ENCODE data around the gene SLC39A3.

Gene SLC39A3

DNA sequence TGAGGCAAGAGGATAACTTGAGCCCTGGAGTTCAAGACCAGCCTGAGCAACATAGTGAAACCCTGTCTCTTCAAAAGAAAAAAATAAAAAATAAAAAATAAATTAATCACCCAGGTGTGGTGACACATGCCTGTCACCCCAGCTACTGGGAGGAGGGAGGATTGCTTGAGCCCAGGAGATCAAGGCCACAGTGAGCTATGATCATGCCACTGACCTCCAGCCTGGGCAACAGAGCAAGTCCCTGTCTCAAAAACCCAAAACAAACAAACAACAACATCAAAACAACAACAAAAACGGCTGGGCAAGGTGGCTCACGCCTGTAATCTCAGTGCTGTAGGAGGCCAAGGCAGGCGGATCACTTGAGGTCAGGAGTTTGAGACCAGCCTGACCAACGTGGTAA, 4.3 kb upstream of the SLC39A3 start:
- no peak for DNase-seq

DNA sequence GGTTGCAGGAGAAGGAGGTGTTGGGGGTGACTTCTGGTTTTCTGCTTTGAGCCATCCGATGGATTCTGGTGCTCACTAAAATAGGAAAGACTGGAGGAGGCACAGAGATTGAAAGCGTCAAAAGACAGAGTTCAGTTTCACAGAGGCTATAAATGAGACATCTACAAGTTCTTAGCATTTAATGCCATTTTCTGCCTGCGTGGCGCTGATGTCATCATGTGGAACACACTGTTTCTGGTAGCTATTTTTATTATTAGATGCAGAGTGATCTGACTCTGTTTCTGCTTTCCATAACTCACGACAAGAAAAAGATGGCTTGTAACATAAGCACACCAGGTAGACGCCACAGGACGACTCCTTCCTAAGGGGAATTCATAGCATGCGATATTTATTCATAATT, 3.3 kb upstream of the SLC39A3 start:
- no peak for DNase-seq

DNA sequence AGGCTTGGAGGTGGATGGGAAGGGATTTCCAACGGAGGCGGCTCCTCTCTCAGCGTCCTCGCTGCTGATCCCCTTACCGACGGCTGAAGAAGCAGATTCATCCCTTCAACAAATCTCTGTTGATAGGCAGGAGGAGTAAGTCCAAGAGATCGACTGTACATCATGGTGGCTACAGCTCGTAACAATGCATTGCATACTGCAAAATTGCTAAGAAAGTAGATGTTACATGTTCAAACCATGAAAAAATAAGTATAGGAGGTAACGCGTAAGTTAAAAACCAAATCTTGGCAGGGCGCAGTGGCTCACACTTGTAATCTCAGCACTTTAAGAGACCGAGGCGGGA, 468 bp upstream of the SLC39A3 start:
- no peak for DNase-seq

DNA sequence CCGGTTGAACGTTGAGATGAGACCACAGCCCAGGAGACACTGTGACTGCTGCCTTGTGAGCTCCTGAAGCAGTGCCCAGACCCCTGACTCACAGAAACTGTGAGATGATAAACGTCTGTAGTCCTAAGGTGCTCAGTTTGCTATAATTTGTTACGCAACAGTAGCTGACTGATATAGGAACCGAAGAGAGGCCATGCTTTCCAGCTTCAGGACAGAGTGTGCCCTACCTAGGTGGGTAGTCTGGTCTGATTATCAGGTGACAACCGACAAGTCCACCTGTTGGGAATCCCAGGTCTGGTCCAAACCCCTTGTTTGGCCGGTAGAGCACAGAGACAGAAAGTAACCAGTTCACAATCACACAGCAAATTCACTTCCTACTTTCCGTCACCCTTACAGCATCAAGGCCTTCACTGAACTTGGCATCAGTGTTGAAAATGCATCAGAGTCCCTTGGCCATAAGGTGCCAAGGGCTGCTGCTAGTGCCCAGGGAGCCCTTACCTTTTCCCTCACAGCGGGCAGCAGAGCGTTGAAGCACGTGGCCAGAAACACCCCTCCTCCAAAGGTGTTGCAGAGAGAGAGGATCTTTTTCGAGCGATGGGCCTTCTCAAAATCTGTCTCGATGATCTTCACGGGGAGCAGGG, 3.1 kb downstream of the SLC39A3 start:
- DNase-seq: no peak

DNA sequence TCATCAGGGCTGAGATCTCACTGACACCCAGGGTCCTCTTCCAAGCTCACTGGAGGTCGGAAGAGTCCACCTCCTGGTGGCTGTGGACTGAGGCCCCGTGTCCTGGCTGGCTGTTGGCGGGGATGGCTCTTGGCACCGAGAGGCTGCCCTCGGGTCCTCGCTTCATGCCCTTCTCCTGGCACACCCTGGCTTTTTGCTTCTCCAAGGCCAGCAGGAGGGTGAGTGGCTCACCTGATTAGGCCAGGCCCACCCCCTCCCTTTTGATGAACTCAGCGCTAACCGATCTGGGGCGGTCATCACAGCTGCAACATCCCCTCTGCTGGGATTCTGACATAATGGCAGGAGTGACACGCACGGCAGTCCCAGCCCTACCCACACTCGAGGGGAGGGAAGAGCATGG, 4.4 kb downstream of the SLC39A3 start:
- DNase-seq: no peak

DNA sequence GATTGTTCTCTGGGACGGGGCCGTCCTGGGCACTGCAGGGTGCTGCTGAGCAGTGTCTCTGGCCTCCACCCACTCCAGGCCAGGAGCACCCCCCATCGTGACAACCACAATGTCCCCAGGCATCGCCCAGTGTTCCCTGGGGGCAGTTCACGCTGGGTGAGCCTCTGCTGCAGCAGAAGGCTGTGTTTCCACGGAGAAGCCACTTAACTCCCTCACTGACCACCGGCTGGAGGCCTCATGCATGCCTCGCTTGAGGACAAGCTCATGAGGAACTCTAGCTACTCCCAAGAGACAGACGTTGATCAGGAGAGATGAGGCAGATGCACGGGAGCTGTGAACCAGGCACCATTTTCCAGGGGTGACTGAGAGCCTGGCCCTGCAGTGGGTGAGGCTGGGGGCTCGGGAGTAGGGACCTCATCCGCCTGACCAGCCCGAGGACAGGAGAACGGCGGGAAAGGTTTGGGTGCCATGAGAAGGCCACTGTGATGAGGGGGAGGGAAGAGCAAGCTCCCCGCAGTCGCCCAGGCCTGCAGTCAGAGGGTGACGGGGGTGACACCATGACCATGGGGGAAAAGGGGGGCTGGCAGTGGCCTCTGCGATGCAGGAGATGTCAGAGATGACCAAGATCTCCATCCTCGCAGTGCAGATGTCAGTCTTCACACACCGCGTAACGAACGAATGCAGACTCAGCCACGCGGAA, 5.1 kb downstream of the SLC39A3 start:
- DNase-seq: no peak

DNA sequence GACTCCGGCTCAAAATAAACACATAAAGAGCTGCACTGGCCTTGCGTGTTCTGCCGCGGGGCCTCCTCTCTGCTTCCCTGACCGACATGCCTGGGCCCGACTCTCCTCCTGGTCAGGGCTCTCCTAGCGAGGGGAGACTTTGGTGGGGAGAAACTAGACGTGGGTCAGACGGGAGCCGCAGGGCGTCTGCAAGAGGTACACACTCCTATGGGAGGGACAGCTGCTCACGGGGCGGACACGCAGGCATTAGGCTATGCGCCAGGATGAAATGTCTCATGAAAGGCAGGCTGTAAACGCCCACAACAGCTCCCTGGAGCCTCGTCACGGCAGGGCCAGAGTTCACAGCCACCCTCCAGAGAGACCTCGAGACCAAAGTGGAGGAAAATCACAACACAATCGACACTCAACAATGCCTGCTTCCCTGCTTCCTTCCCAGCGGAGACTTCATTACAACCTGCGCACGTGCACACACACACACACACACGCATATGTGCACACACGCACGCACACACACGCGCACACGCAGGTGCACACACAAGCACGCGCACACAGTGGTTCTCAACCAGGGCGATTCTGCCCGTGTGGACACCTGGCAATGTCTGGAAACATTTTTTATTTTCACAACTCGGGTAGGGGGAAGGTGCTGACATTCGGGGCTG, 5.8 kb downstream of the SLC39A3 start:
- no peak for DNase-seq

DNA sequence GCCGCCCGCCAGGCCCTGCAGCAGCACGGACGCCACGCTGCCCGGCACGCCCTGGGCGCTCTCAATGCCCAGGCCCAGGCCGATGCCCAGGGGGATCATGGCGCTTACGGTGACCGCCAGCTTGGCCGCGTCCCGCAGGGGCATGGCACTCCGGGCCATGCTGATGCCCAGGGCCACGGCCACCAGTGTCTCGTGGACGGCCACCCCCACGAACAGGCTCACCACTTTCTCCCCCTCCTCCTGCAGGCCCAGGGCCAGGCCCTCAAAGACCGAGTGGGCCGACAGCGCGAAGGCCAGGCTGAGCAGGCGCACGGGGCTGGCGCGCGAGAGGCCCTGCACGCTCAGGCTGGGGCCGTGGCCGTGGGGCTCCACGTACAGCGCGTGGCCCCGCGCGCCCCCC, 6.9 kb downstream of the SLC39A3 start:
- DNase-seq: no peak

DNA sequence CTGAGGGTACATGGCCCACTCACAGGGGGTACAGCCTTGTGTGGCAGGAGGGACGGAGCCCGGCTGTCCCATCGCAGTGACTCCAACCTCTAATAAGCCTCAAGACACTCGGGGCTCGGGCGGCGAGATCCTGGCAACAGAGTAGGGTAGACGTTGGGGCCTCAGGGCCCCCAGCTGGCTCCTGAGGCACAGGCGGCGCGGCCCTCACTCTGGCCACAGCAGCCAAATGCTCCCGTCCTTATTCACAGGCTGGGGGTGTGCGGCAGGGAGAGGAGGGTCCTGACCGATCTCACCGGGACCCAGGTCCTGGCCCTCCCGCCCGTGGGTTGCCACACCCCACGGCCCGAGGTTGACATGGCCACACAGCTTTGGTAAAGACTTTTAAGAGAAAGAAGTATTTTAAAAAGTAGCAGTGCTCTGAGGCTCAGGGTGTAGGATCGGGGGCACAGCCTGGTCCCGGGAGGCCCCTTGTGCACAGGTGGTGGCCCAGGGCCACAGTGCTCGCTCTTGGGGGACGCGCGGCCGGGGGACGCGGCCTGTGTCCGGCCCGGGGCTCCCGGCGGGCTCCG, 7.6 kb downstream of the SLC39A3 start:
- DNase-seq: no peak

DNA sequence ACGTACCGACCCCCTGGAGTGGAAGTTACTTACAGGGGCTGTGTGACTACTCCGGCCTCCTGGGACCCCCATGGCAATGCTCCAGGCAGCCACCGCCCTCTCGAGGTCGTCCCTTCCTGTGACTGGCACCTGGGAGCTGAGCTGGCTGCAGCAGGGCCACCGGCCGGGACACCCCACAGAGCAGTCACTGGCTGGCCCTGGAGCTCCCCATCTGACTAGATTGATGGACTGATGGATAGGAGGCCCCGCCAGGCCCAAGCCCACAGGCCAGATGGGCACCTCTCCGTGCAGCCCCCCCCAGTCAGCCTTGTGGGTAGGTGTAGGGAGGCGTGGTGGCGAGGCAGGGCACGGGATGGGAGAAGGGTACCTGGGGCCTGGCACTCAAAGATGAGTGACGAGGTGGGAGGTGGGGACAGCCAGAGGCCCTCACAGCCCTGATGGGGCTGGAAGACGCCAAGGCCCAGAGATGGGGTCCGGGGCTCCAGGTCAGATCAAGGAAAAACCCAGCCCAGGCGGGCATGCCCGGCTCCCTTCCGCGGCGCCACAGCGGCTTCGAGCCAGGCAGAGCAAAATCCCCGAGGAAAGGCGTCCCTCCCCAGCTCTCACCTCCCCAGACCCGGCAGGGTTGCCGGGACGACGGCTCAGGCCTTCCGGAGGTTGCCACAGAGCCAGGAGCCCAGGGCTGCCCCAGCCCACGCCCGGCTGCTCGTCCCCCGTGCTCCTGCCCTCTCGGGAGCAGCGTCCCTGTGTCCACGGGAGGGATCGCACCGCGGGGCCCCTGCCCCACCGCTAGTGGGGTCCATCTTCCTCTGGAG, 8.4 kb downstream of the SLC39A3 start:
- no peak for DNase-seq

DNA sequence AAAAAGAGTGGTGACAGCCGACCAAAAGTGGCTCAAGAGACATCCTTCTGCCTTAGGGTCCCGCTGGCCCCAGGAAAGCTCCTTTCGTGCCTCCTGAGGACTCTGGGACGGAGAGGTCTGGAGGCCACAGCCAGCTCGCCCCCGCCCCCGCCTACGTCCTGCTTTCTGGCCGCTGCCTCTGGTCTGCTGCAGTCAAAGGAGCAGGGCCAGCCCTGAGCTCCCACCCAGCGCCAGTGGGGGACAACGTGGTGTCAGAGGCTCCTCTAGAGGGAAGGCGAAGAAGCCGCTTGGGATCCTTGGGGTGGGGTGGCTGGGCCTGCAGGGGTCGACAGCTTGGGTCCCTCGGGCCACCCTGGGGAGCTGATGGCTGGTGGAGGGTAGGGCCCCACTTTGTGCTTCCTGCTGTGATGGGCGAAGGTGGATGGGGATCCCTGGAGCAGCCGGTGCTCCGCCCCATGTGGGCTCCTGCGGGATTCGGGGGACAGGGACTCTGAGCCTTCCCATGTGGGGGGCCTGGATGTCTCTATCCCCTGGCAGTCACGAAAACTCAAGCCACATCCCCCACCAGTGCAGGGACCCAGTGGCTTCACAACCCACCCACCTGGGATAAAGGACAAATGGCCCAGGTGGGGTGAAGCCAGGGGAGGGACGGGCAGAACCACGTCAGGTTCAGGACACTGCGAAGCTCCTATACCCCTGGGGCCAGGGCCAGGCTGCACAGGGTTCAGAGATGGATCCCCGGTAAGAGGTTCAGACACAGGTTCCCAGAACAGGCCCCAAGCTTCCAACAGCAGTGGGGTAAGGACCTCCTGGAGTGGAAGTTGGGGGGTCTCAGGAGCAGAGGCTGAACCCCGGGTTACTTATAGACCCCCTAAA, 9.6 kb downstream of the SLC39A3 start:
- DNase-seq: no peak

DNA sequence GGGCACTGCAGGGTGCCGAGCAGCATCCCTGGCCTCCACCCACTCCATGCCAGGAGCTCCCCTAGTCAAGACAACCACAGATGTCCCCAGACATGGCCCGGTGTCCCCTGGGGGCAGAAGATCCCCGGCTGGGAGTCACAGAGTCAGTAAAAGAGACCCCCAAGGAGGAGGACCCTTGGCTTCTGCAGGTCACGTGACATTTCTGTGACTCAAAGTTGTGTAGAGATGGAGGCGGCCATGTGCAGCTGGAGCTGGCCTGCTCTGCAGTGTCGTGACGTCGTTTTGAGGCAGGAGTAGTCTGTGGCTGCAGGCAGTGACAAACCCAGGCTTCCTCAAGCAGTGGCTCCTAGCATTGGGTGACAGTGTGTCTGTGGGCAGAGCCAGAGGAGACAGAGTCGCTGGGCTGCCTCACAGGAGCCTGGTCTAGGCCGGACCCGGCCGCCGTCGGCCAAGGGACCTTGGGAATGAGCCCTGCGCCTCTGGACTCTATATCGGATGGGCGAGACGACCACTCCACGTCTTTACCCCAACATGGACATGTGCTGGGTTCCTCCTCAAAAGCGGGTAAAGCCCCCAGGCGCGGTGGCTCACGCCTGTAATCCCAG, 10.9 kb downstream of the SLC39A3 start:
- no peak for DNase-seq

DNA sequence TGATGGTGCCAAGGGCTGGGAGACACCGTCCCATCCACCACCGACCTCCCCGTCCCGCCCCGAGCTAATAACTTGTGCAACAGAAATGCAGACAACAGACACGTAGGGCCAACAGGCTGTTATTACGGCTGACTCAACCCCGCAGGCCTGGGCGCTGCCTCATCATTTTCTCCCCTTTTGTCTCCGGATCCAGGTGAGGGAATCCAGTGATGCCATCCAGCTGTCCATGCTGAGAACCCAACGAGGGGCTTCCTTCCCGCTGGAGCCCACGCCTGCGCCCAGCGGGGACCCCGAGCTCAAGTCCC, 12.2 kb downstream of the SLC39A3 start:
- DNase-seq: no peak

DNA sequence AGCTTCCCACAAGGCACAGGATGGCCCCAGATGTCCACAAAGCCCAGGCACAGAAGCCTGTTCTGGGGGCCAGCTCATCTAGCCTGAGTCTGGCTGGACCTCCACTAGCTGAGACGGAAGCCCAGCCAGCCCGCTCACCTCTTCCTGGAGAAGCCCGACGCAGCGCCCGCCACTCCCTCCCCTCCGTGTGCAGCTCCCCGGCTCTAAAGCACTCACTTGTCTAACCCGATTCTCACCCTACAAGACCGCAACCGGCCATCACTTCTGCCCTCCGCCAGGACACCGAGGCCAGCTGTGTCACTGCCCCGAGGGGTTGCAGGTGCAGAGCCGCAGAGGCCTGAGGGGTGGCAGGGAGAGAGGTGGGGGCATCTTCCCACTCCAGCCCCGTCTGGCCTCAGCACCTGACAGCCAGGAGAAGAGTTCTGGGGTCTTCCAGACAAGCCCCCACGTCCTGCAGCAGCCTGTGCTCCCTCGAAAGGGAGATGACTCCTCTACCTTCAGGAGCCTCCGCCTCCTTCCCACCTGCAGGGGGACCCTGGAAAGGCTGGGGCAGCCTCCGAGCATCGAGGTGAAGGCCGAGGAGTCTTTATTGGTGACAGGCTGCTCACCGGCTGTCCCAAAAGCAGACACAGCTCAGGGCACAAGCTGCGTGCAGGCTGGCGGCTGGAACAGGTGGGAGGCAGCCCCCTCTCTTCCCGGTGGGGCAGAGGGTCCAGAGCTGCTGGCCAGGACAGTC, 12.7 kb downstream of the SLC39A3 start:
- no peak for DNase-seq

DNA sequence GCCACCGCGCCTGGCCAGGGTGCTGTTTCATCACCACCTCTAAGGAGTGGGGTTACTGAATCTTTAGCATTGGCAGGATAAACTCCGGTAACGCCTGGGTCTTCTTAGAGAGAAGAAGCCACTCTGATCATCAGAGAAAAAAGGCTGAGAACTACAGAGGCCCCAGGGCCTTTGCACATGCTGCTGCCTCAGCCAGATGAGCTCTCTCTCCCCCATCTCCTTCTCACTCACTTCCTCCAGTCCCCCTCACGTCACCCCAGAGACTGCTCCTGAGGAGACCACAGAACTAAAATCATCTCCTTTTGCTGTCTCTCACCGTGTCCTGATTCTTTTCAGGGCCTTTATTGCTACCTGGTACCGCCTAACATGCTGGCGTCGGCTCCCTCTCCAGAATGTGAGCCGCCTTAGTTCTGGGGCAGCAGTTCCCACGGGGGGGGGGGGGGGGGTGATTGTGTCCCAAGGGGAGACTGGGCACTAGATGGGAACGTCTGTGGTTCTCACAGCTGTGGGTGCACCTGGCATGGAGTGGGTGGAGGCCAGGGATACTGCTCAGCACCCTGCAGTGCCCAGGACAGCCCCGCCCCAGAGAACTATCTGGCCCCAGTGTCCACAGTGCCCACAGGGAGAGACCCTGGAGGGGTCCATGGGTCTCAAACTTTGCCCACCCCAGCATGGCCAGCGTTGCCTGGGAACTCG, 13.5 kb downstream of the SLC39A3 start:
- no peak for DNase-seq

DNA sequence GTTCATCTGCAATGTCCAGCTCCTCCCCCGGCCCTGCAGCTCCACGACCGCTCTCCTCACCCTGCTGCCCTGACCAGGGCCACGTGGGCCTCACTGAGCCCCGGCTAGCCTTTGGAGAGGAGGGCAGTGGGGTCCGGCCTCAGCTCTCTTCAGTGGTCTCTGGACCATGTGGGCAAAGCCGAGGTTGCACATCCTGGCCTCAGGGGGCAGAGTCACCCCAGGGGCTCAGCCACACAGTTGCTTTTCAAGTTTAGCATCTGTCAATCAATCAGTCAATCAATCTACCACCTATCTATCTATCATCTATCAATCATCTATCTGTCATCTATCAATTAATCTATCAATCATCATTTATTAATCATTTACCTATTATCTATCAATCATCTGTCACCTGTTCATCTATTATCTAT, 15.7 kb downstream of the SLC39A3 start:
- no peak for DNase-seq

DNA sequence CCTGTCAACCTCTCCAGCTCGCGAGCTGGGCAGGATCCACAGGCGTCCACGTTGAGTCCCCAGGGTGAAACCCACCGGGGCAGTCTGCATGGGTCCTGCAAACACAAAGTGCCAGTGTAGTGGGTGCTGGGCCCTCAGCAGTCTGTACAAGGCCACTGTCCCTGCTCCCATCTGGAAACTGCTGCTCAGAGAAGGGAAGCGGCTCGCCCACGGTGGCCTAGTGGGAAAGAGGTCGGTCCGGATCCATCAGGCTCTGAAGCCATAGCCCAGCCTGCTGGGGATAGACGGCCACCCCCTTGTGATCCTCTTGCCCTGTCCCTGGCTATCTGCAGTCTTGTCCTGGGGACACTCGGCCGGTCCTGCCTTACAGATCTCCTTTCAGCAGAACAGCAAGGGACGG, 16.1 kb downstream of the SLC39A3 start:
- no peak for DNase-seq

DNA sequence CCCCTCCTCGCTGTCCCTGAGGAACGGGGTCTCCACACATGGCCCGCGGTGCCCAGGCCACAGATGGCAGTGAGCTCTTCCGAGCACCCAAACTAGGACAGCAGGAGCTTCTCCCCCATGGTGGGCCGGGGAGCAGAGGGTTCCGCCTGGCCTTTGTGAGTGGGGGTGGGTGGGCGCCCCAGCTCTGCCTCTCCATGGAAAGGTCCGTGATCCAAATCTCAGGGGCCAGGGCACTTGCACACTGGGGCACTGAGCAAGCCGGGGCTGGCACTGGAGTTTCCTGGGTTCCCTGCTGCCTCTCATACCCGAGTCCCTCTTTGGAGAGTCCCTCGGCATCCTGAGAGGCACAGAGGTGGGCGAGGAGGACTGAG, 16.5 kb downstream of the SLC39A3 start:
- no peak for DNase-seq

DNA sequence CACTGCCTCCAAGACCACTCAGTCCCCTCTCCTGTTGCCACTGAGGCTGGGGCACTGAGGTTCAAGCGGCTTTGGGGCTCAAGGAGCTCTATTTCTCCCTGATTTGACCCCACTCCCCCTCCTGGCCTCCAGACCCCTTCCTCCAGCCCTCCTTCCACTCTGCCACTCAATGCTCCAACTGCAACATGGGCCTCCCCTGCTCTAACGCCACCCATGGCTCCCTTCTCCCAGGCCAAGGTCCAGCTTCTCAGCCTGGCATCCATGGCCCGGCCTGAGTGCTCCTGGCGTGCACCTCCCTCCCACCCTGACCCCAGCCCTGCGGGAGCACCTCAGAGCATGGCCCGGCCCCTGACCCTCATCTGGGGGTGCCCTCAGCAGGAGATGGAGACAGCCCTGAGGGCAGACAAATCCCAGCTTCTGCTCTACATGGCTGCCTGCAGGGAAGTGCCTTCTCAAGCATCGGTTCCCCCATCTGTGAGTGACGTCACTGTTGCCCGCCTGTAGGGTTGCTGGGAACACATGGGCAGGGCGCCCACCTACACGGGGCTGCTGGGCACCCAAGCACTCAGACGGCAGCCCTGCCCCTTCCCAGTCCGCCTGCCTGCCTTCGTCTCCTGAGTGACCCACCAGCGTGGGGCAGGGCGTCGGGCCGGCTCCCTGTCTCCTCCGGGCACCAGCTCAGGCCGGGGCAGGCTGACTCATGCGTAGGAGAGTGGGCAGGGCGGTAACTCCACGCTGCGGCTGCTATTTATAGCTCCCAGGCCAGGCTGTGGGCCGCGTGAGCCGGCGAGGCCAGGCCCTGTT, 17.1 kb downstream of the SLC39A3 start:
- no peak for DNase-seq

All from GF-D8 (cell line).